GM23248 (cell line): Measurements from ENCODE around the gene FCRLB. TPM values are rescaled to one million over a fixed set of nuclear protein-coding genes. Genes with fewer than 3 reads are reported as not detected.

ENCODE experiments used
- DNase-seq: peaks from one replicate; pipeline ENCODE4 v3.0.0-alpha.2; 2015
- H2AFZ ChIP-seq: fragments of 200-600 bp; sonication (generic); 2 replicates; pipeline ENCODE4 v1.6.1; 2016; ENCODE audit warnings: antibody characterized with exemption
- H3F3A ChIP-seq: fragments of 200-600 bp; sonication (generic); 2 replicates; pipeline ENCODE4 v1.6.1; 2016; ENCODE audit warnings: mild to moderate bottlenecking, antibody characterized with exemption, mixed run types; ENCODE audit not compliant: insufficient read depth
- H3K27ac ChIP-seq: fragments of 200-600 bp; sonication (generic); 2 replicates; pipeline ENCODE4 v1.5.1; 2016; ENCODE audit warnings: mild to moderate bottlenecking
- H3K27me3 ChIP-seq: fragments of 200-600 bp; sonication (generic); replicated peaks from 2 replicates; pipeline ENCODE4 v1.6.1; 2016; ENCODE audit warnings: mild to moderate bottlenecking; ENCODE audit not compliant: insufficient read depth
- H3K36me3 ChIP-seq: fragments of 200-600 bp; sonication (generic); 2 replicates; pipeline ENCODE4 v1.6.1; 2016; ENCODE audit warnings: low read depth, mild to moderate bottlenecking
- H3K4me1 ChIP-seq: fragments of 200-600 bp; sonication (generic); 2 replicates; pipeline ENCODE4 v1.6.1; 2016; ENCODE audit warnings: mild to moderate bottlenecking; ENCODE audit not compliant: insufficient read depth
- H3K4me2 ChIP-seq: fragments of 200-600 bp; sonication (generic); one replicate; pipeline ENCODE4 v1.6.1; 2016; ENCODE audit warnings: mild to moderate bottlenecking; ENCODE audit not compliant: unreplicated experiment
- H3K4me3 ChIP-seq: fragments of 200-600 bp; sonication (generic); 2 replicates; pipeline ENCODE4 v1.5.1; 2016; ENCODE audit warnings: mild to moderate bottlenecking
- H3K79me2 ChIP-seq: fragments of 200-600 bp; sonication (generic); 2 replicates; pipeline ENCODE4 v1.6.1; 2016; ENCODE audit warnings: mild to moderate bottlenecking; ENCODE audit not compliant: insufficient read depth
- H3K9ac ChIP-seq: fragments of 200-600 bp; sonication (generic); 2 replicates; pipeline ENCODE4 v1.6.1; 2016; ENCODE audit warnings: mild to moderate bottlenecking
- H3K9me2 ChIP-seq: fragments of 200-600 bp; sonication (generic); 2 replicates; pipeline ENCODE4 v1.6.1; 2016; ENCODE audit warnings: mixed run types, mild to moderate bottlenecking, moderate library complexity; ENCODE audit not compliant: insufficient read depth
- H3K9me3 ChIP-seq: fragments of 200-600 bp; sonication (generic); one replicate; pipeline ENCODE4 v1.6.1; 2017; ENCODE audit warnings: low read depth
- H4K20me1 ChIP-seq: fragments of 200-600 bp; sonication (generic); 2 replicates; pipeline ENCODE4 v1.6.0; 2016; ENCODE audit not compliant: insufficient read depth
- EZH2 ChIP-seq: fragments of 200-600 bp; sonication (generic); IDR thresholded peaks from 2 replicates; pipeline ENCODE4 v1.6.1; 2018; ENCODE audit warnings: antibody characterized with exemption, mild to moderate bottlenecking; ENCODE audit not compliant: insufficient read depth, poor library complexity, severe bottlenecking
- EZH2phosphoT487 ChIP-seq: fragments of 200-600 bp; sonication (generic); IDR thresholded peaks from 2 replicates; pipeline ENCODE4 v1.6.1; 2018; ENCODE audit warnings: antibody characterized with exemption, moderate library complexity, mild to moderate bottlenecking, low read depth; ENCODE audit not compliant: insufficient read depth
- WGBS, 2 experiments: methylation state at CpG; one replicate each; pipeline ENCODE4 v1.1.6; 2015 to 2017; ENCODE audit warnings: low lambda C conversion rate in 2 of 2, low coverage in 1 of 2; ENCODE audit errors: missing lambda C conversion rate in 2 of 2; 5-methylcytosine and 5-hydroxymethylcytosine counted together
- in situ Hi-C: fragments of 300-500 bp; cut with MboI; formaldehyde crosslinking; loops from 2 replicates; pipeline ENCODE4 v1.15.0; 2020
- polyA plus RNA-seq: library from polyadenylated mRNA; unstranded; fragments of >200 nt; fragmentation: Nextera tagmentation; extraction: Ambion mirVana; gene quantifications from 2 replicates; pipeline ENCODE4 v1.2.1, GENCODE V29; 2016
- total RNA-seq: library from RNA; depleted of rRNA; stranded (reverse); fragments of >200 nt; shearing (Covaris generic); gene quantifications from 2 replicates; pipeline ENCODE4 v1.2.3, GENCODE V29; 2014

Gene FCRLB
- total and polyA plus RNA-seq, 2 experiments from 2014 or later: 9.4 to 14.5 TPM

DNA sequence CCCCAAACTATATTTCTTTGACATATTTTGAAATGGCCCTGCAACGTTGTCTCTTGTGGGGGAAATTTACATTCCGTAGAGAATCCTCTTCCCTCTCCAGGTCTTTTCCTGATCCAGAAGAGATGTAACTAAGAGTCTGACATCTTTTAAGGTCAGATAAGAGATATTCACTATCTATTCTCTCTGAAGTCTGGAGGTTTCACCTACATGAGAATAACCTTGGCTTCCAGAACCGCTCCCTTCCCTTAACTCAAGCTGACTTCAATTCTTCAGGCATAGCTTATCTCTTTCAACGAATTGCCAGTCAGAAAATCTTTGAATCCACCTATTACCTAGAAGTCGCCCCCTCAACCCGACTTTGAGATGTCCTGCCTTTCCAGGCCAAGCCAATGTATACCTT lies 9.9 kb downstream of the FCRLB start:
- no peak overlapping the region for H3K4me3 ChIP-seq
- H3K9me2 ChIP-seq: no peaks in the 10 kb centered on the region
- WGBS, 2 experiments: 85 to 89% methylated on average over 6 of the region's 6 CpGs
- H3K27me3 ChIP-seq: no peaks in the 10 kb centered on the region
- no peaks in the 10 kb centered on the region for H3K36me3 ChIP-seq
- no peaks in the 10 kb centered on the region for H3K79me2 ChIP-seq
- H3K27ac ChIP-seq: no peak overlapping the region
- no peak overlapping the region for H3K9ac ChIP-seq
- no peak overlapping the region for H2AFZ ChIP-seq
- no peak overlapping the region for H3K4me2 ChIP-seq
- TF ChIP-seq EZH2phosphoT487: no peak
- no peak for TF ChIP-seq EZH2
- H3K9me3 ChIP-seq: no peaks in the 10 kb centered on the region
- H3F3A ChIP-seq: peaks cover 46% of the 10 kb centered on the region
- in situ Hi-C loops: no loop called here
- no peaks in the 10 kb centered on the region for H4K20me1 ChIP-seq
- no peak for DNase-seq
- peaks cover 45% of the 10 kb centered on the region for H3K4me1 ChIP-seq

DNA sequence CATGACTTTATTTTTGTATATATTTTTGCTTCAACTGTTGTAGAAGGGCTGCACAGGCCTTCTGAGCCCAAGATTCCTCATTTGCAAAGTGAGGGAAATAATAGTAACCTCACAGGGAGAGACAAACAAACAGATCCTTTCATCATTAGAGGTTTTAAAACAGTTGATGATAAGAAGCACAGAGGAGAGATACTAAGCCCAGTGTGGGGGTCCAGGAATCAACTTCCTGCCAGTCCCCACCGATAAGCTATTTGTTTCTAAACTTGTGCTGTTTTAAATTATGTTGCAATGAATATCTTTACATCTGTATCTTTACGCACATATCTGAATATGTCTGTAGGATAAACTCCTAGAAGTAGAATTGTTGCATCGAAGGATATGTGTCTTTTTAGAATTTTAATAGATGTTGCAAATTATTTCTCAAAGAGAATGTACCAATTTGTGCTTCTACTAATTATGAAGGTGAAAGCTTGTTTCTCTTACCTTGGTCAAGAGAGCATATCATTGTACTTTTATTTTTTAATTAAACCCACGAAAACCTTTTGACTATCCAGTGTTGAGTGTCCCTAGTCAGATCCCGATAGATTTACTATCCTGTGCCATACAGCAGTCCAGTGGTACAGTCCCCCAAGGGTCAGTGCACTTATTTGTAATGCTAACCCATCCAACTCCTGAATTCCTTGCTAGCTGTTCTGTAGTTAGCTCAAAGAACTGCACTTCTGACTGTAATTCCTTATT lies 10.8 kb downstream of the FCRLB start:
- WGBS, 2 experiments: 86 to 89% methylated on average over 5 of the region's 5 CpGs

DNA sequence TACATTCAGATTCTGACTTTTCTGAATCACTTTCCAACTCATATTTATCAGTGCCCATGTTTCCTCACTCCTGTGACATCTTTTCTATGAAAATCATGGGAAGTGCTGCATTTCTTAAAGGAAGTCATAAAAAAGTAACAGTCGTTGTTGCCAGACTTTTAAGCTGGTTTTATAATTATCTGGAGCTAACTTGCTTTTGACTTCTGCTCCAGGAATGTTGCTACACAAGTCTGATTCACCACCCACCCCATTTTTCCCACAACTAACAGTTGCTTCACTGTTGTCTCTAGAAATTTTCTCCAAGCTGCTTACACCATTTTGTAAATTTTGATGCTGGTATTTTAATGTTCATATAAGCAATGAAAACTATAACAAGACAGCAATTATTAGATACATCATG lies 12.2 kb downstream of the FCRLB start:
- Histone ChIP-seq H2AFZ (peak overlapping the region; percentile 49; the same call in 1 of the 2 replicates), H3K27ac (peak overlapping the region; percentile 94), H3K9me3 (no peaks in the 10 kb centered on the region), H3K4me2 (peak overlapping the region; percentile 62), H3K36me3 (no peaks in the 10 kb centered on the region), H3K4me1 (peaks cover 61% of the 10 kb centered on the region), H3F3A (peaks cover 55% of the 10 kb centered on the region), H3K4me3 (0 out of 2 replicates have a peak overlapping the region, but pooled peaks have one; percentile 9), H3K79me2 (no peaks in the 10 kb centered on the region), H3K27me3 (no peaks in the 10 kb centered on the region), H4K20me1 (no peaks in the 10 kb centered on the region), H3K9ac (peak overlapping the region; percentile 70), H3K9me2 (no peaks in the 10 kb centered on the region)
- DNase-seq: peak; percentile 96
- TF ChIP-seq EZH2 (no peak), EZH2phosphoT487 (no peak)
- WGBS, 2 experiments: 0% methylated on average over 1 of the region's 1 CpG
- in situ Hi-C loops: no loop called here

More for the DNA sequence above, 10.8 kb downstream of the FCRLB start:
- Histone ChIP-seq H3K4me2 (no peak overlapping the region), H3K27ac (peak overlapping the region; percentile 94), H3K9ac (no peak overlapping the region), H4K20me1 (no peaks in the 10 kb centered on the region), H3K4me1 (peaks cover 54% of the 10 kb centered on the region), H3K4me3 (no peak overlapping the region), H3K9me3 (no peaks in the 10 kb centered on the region), H3F3A (peaks cover 47% of the 10 kb centered on the region), H3K36me3 (no peaks in the 10 kb centered on the region), H3K27me3 (no peaks in the 10 kb centered on the region), H3K9me2 (no peaks in the 10 kb centered on the region), H3K79me2 (no peaks in the 10 kb centered on the region), H2AFZ (no peak overlapping the region)
- DNase-seq: no peak
- TF ChIP-seq EZH2: no peak
- TF ChIP-seq EZH2phosphoT487: no peak
- in situ Hi-C loops: no loop called here

- Histone ChIP-seq H4K20me1 (no peaks in the 10 kb centered on the region), H3K36me3 (no peaks in the 10 kb centered on the region), H3K4me3 (no peak overlapping the region), H3K9me2 (no peaks in the 10 kb centered on the region), H3K4me1 (peaks cover 47% of the 10 kb centered on the region), H3K79me2 (no peaks in the 10 kb centered on the region), H3K9me3 (no peaks in the 10 kb centered on the region), H2AFZ (no peak overlapping the region), H3K4me2 (no peak overlapping the region), H3K27me3 (no peaks in the 10 kb centered on the region), H3K27ac (no peak overlapping the region), H3F3A (peaks cover 40% of the 10 kb centered on the region), H3K9ac (no peak overlapping the region)
- in situ Hi-C loops: no loop called here
- no peak for DNase-seq
- 81 to 86% methylated on average over 3 of the region's 3 CpGs for WGBS, 2 experiments
- no peak for TF ChIP-seq EZH2
- TF ChIP-seq EZH2phosphoT487: no peak
These were observed 14.5 kb downstream of the FCRLB start for GRCh38 chr1:161735837-161736236.
